Lower leg skin (tissue), 4 donors: ENCODE measurements around the gene LMF2. TPM values are rescaled to one million over a fixed set of nuclear protein-coding genes. Genes with fewer than 3 reads are reported as not detected.
A peak's percentile ranks its signal among the peaks of the same experiment; 100 is the strongest.

Experiments
- DNase-seq, 2 donors: peaks; one replicate each; pipeline ENCODE4 v3.0.0-alpha.2; 2019; ENCODE audit warnings: low spot score in 2 of 2
- H3K4me3 ChIP-seq: fragments of 200-600 bp; sonication (generic); 2 replicates; pipeline ENCODE4 v1.5.1; 2017; ENCODE audit warnings: mild to moderate bottlenecking, low read depth; ENCODE audit not compliant: poor library complexity, severe bottlenecking
- CTCF ChIP-seq, 3 donors: fragments of 450-650 bp; IDR thresholded peaks; one replicate each; pipeline ENCODE4 v1.5.1; 2016; ENCODE audit warnings: antibody characterized with exemption in 3 of 3, mild to moderate bottlenecking in 3 of 3, moderate library complexity in 2 of 3
- POLR2A ChIP-seq, 2 donors: fragments of 450-650 bp; IDR thresholded peaks; one replicate each; pipeline ENCODE4 v1.6.1; 2016 to 2017; ENCODE audit warnings: antibody characterized with exemption in 2 of 2, mild to moderate bottlenecking in 1 of 2, moderate library complexity in 1 of 2
- WGBS, 2 donors: methylation state at CpG; one replicate each; pipeline ENCODE4 v1.1.5; 2018; 5-methylcytosine and 5-hydroxymethylcytosine counted together
- intact Hi-C: fragments of 100-400 bp; cut with DNase I; formaldehyde crosslinking; loops from one replicate; pipeline ENCODE4 v1.15.0; 2023; ENCODE audit warnings: low total_unique reads
- total RNA-seq, 4 donors: library from RNA; depleted of rRNA; stranded (reverse); fragments of >200 nt; gene quantifications; one replicate each; pipeline ENCODE4 v1.1.0, GENCODE V29; 2016

LMF2 gene, protein sequence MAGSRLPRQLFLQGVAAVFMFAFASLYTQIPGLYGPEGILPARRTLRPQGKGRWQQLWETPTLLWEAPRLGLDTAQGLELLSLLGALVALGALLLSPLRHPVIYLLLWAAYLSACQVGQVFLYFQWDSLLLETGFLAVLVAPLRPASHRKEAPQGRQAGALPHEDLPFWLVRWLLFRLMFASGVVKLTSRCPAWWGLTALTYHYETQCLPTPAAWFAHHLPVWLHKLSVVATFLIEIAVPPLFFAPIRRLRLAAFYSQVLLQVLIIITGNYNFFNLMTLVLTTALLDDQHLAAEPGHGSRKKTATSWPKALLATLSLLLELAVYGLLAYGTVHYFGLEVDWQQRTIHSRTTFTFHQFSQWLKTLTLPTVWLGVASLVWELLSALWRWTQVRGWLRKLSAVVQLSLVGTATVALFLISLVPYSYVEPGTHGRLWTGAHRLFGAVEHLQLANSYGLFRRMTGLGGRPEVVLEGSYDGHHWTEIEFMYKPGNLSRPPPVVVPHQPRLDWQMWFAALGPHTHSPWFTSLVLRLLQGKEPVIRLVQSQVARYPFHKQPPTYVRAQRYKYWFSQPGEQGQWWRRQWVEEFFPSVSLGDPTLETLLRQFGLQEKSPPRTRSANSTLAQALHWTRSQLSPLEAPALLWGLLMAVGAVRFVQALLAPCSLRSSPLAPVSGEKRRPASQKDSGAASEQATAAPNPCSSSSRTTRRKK
- 10 to 100 TPM; 34.8 to 47.2 (median 38.8) TPM for total RNA-seq

DNA sequence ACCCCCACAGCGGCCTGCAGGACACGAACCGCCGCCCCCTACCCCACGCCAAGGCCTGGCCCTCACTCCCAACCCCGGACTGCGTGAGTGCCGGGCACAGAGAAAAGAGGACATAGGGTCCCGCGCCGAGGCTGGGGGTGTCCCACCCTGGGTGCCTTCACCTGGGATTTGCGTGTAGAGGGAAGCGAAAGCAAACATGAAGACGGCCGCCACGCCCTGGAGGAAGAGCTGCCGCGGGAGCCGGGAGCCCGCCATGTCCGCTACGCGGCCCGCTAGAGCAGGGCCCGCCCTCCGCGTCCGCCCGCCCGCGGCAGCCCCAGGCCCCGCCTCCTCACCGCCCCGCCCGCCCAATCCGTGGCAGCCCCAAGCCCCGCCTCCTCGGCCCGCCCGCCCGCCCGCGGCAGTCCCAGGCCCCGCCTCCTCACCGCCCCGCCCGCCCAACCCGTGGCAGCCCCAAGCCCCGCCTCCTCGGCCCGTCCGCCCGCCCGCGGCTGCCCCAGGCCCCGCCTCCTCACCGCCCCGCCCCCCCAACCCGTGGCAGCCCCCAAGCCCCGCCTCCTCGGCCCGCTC is at the start of gene LMF2:
Gene LMF2, minus strand, starts transcription at position 282 of the 570 bp plus-strand sequence. Its CDS starts 27 bp downstream, at position 255.
- H3K4me3 ChIP-seq, result peak within 1 kb of the TSS; percentile 98
- peak; percentile 89 to 98 for DNase-seq
- intact Hi-C loops, result no loop called here
- 0 to 1% methylated on average over 2 to 14 of the region's 62 CpGs for WGBS, 2 donors
- TF ChIP-seq CTCF (IDR thresholded peaks at IDR 0.05), result no peak
- no peak for TF ChIP-seq POLR2A (IDR thresholded peaks at IDR 0.05)

- intact Hi-C loops, result no loop called here
- DNase-seq, result no peak
- H3K4me3 ChIP-seq, result no peak overlapping the region
- WGBS, 2 donors, result 50 to 52% methylated on average over 5 of the region's 5 CpGs
- no peak for TF ChIP-seq CTCF (IDR thresholded peaks at IDR 0.05)
- TF ChIP-seq POLR2A (IDR thresholded peaks at IDR 0.05), result no peak
Observed at GRCh38 chr22:50556703-50557102, 49.2 kb upstream of the LMF2 start.

DNA sequence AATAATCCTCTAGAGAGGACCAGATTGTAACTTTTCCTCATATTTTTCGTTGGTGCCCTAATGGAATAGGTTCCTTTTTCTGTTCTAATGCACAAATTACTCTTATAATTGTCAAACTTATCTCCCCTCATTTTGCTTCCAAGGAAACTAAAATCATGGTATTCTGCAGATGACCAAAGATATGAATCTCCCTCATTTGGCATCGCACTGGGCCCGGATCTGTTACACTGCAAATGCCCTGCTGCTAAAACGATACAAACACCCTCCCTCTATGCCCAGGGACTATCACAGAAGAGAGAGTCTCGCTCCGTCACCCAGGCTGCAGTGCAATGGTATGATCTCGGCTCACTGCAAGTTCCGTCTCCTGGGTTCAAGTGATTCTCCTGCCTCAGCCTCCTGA is 45.8 kb upstream of the LMF2 start:
- WGBS, 2 donors, result 80% methylated on average over 8 of the region's 8 CpGs
- DNase-seq, result no peak
- H3K4me3 ChIP-seq, result no peak overlapping the region
- intact Hi-C loops, result no loop called here
- no peak for TF ChIP-seq CTCF (IDR thresholded peaks at IDR 0.05)

GRCh38 chr22:50551160-50551752 is 43.8 kb upstream of the LMF2 start:
- WGBS, 2 donors, result 95 to 96% methylated on average over 11 of the region's 11 CpGs
- intact Hi-C loops, result no loop called here
- TF ChIP-seq POLR2A (IDR thresholded peaks at IDR 0.05), result no peak
- TF ChIP-seq CTCF (IDR thresholded peaks at IDR 0.05), result no peak
- H3K4me3 ChIP-seq, result no peak overlapping the region
- no peak for DNase-seq

GRCh38 chr22:50550395-50550794 is 42.9 kb upstream of the LMF2 start:
- intact Hi-C loops, result no loop called here
- WGBS, 2 donors, result 79 to 87% methylated on average over 8 of the region's 8 CpGs
- no peak overlapping the region for H3K4me3 ChIP-seq
- TF ChIP-seq CTCF (IDR thresholded peaks at IDR 0.05) (no peak), POLR2A (IDR thresholded peaks at IDR 0.05) (no peak)
- no peak for DNase-seq
